NCI-H2196 (cell line): Measurements from ENCODE around the gene HSPD1.

Experiments
- DNase-seq: peaks from one replicate; lab custom pipeline; 2025; ENCODE audit not compliant: unreplicated experiment; lab: John Stamatoyannopoulos, UW

HSPD1 gene

GRCh38 chr2:197442857-197443256, 56.8 kb downstream of the HSPD1 start:
- no peak for DNase-seq

DNA sequence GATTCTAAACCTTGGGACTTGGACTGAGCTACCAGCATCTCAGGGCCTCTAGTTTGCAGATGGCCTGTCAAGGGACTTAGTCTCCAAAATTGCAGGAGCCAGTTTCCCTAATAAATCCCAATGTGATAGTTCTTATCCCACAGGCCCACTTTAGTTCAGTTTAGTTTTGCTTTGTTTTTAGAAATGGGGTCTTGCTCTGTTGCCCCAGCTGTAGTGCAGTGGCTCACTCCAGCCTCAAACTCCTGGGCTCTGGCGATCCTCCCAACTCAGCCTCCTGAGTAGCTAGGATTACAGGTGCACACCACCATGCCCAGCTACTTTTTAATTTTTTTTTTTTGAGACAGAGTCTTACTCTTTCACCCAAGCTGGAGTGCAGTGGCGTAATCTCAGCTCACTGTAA, 62.3 kb downstream of the HSPD1 start:
- DNase-seq: no peak
